ENCODE data around the gene DHX58.

- TF ChIP-seq, protein P1, sequence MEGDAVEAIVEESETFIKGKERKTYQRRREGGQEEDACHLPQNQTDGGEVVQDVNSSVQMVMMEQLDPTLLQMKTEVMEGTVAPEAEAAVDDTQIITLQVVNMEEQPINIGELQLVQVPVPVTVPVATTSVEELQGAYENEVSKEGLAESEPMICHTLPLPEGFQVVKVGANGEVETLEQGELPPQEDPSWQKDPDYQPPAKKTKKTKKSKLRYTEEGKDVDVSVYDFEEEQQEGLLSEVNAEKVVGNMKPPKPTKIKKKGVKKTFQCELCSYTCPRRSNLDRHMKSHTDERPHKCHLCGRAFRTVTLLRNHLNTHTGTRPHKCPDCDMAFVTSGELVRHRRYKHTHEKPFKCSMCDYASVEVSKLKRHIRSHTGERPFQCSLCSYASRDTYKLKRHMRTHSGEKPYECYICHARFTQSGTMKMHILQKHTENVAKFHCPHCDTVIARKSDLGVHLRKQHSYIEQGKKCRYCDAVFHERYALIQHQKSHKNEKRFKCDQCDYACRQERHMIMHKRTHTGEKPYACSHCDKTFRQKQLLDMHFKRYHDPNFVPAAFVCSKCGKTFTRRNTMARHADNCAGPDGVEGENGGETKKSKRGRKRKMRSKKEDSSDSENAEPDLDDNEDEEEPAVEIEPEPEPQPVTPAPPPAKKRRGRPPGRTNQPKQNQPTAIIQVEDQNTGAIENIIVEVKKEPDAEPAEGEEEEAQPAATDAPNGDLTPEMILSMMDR (IDR thresholded peaks at IDR 0.05), result no peak
- TF ChIP-seq POLR2A (IDR thresholded peaks at IDR 0.05), result no peak
Measured at GRCh38 chr17:42072323-42073187, 40.0 kb downstream of the DHX58 start.

Measured in uterus (tissue), 2 donors.